Ammon's horn (tissue), 1 donor: ENCODE measurements around the gene LIN37.
"Not testable (repeated sequence)": the region's sequence is repeated elsewhere in the genome, so short reads cannot be mapped to it uniquely, and the experiment has no call there.

Experiments
- DNase-seq: peaks from one replicate; pipeline ENCODE4 v3.0.0-alpha.2; 2016; ENCODE audit warnings: low spot score

Gene LIN37

GRCh38 chr19:35789978-35790944 is 41.9 kb downstream of the LIN37 start:
- DNase-seq: no peak

GRCh38 chr19:35790981-35791813 is 42.8 kb downstream of the LIN37 start:
- no peak for DNase-seq

GRCh38 chr19:35791814-35792279 is 43.5 kb downstream of the LIN37 start:
- no peak for DNase-seq

- no peak for DNase-seq
These were observed 43.9 kb downstream of the LIN37 start for GRCh38 chr19:35792312-35792711.

GRCh38 chr19:35792888-35793287 is 44.5 kb downstream of the LIN37 start:
- DNase-seq: no peak

- DNase-seq: no peak
These were observed 45.2 kb downstream of the LIN37 start for GRCh38 chr19:35793381-35794165.

- not testable (repeated sequence) for DNase-seq
These were observed 47.2 kb downstream of the LIN37 start for GRCh38 chr19:35795564-35795963.

- DNase-seq: no peak
These were observed 48.5 kb downstream of the LIN37 start for GRCh38 chr19:35796645-35797542.

GRCh38 chr19:35797663-35798062 is 49.3 kb downstream of the LIN37 start:
- peak; percentile 60 for DNase-seq

- DNase-seq: no peak
These were observed 53.5 kb downstream of the LIN37 start for GRCh38 chr19:35801828-35802227.
